ENCODE results near the gene ZBTB20. TPM values are rescaled to one million over a fixed set of nuclear protein-coding genes. Genes with fewer than 3 reads are reported as not detected.

ZBTB20 gene
- polyA plus RNA-seq, 1 donor from 2014 or later, result 4.8 TPM

DNA sequence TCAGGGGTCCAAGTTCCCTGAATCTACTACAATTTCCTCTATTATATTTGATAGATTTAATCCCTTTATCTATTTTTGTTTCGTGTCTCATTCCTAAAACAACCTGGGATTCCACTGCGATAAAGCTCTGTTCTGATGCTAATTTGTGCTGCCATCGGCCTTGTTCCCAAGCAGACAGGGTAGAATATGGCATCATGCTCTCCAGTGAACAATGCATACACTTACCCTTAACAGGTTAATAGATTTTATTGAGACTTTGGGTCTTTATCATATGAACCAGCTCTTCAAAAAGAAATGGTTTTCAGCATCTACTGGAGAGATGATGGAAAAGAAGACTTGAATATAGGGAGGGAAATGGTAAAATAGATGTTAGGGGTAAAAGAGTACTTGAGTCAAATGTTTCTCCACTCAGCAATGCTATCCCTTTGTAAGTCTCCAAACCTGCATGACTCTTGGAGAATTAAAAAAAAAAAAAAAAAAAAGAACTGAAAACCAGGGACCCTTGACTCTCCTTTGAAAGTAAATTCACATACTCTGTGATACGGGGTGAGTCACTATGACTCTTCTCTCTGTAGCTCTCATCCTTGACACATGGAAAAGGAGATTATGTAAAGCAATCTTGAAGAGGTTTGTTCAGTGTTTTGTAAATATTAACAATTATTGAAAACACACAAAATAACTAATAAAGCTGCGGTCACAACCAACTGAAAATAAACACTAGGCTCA is 268.8 kb downstream of the ZBTB20 start:
- Histone ChIP-seq H3K36me3 (ENCODE audit: insufficient read depth, low read length) (no peaks in the 10 kb centered on the region), H3K9me3 (ENCODE audit: low read length) (no peaks in the 10 kb centered on the region), H3K4me3 (ENCODE audit: low read length) (no peak overlapping the region), H3F3A (ENCODE audit: insufficient read depth, low read length, poor library complexity, severe bottlenecking) (no peaks in the 10 kb centered on the region), H3K79me2 (replicated peaks; ENCODE audit: insufficient read depth, low read length) (no peaks in the 10 kb centered on the region), H3K4me2 (ENCODE audit: low read length) (no peak overlapping the region), H3K27ac (ENCODE audit: low read length) (peak overlapping the region; percentile 61), H4K20me1 (ENCODE audit: insufficient read depth) (no peaks in the 10 kb centered on the region), H3K9me2 (ENCODE audit: insufficient read depth, low read length) (no peaks in the 10 kb centered on the region), H3K9ac (ENCODE audit: low read length) (peak overlapping the region; percentile 6), H2AFZ (ENCODE audit: low read depth, low read length) (peak overlapping the region; percentile 52), H3K27me3 (ENCODE audit: insufficient read depth, low read depth, low read length) (no peaks in the 10 kb centered on the region)
- TF ChIP-seq SMC3 (conservative IDR thresholded peaks at IDR 0.05; ENCODE audit: poor library complexity) (no peak), TAF1 (IDR thresholded peaks at IDR 0.05; ENCODE audit: low read depth) (no peak), EZH2 (IDR thresholded peaks at IDR 0.05; ENCODE audit: borderline replicate concordance, insufficient read depth, low read length, poor library complexity, severe bottlenecking) (no peak), POLR2AphosphoS5 (IDR thresholded peaks at IDR 0.05) (no peak), RAD21 (conservative IDR thresholded peaks at IDR 0.05) (no peak), MXI1 (conservative IDR thresholded peaks at IDR 0.05; ENCODE audit: poor library complexity, severe bottlenecking) (no peak), EP300 (conservative IDR thresholded peaks at IDR 0.05; ENCODE audit: poor library complexity, severe bottlenecking) (no peak)
- TF ChIP-seq, protein P1, sequence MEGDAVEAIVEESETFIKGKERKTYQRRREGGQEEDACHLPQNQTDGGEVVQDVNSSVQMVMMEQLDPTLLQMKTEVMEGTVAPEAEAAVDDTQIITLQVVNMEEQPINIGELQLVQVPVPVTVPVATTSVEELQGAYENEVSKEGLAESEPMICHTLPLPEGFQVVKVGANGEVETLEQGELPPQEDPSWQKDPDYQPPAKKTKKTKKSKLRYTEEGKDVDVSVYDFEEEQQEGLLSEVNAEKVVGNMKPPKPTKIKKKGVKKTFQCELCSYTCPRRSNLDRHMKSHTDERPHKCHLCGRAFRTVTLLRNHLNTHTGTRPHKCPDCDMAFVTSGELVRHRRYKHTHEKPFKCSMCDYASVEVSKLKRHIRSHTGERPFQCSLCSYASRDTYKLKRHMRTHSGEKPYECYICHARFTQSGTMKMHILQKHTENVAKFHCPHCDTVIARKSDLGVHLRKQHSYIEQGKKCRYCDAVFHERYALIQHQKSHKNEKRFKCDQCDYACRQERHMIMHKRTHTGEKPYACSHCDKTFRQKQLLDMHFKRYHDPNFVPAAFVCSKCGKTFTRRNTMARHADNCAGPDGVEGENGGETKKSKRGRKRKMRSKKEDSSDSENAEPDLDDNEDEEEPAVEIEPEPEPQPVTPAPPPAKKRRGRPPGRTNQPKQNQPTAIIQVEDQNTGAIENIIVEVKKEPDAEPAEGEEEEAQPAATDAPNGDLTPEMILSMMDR (IDR thresholded peaks at IDR 0.05; ENCODE audit: poor library complexity, severe bottlenecking), result no peak
- TF ChIP-seq, protein P2, sequence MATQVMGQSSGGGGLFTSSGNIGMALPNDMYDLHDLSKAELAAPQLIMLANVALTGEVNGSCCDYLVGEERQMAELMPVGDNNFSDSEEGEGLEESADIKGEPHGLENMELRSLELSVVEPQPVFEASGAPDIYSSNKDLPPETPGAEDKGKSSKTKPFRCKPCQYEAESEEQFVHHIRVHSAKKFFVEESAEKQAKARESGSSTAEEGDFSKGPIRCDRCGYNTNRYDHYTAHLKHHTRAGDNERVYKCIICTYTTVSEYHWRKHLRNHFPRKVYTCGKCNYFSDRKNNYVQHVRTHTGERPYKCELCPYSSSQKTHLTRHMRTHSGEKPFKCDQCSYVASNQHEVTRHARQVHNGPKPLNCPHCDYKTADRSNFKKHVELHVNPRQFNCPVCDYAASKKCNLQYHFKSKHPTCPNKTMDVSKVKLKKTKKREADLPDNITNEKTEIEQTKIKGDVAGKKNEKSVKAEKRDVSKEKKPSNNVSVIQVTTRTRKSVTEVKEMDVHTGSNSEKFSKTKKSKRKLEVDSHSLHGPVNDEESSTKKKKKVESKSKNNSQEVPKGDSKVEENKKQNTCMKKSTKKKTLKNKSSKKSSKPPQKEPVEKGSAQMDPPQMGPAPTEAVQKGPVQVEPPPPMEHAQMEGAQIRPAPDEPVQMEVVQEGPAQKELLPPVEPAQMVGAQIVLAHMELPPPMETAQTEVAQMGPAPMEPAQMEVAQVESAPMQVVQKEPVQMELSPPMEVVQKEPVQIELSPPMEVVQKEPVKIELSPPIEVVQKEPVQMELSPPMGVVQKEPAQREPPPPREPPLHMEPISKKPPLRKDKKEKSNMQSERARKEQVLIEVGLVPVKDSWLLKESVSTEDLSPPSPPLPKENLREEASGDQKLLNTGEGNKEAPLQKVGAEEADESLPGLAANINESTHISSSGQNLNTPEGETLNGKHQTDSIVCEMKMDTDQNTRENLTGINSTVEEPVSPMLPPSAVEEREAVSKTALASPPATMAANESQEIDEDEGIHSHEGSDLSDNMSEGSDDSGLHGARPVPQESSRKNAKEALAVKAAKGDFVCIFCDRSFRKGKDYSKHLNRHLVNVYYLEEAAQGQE (IDR thresholded peaks at IDR 0.05; ENCODE audit: borderline replicate concordance), result no peak

DNA sequence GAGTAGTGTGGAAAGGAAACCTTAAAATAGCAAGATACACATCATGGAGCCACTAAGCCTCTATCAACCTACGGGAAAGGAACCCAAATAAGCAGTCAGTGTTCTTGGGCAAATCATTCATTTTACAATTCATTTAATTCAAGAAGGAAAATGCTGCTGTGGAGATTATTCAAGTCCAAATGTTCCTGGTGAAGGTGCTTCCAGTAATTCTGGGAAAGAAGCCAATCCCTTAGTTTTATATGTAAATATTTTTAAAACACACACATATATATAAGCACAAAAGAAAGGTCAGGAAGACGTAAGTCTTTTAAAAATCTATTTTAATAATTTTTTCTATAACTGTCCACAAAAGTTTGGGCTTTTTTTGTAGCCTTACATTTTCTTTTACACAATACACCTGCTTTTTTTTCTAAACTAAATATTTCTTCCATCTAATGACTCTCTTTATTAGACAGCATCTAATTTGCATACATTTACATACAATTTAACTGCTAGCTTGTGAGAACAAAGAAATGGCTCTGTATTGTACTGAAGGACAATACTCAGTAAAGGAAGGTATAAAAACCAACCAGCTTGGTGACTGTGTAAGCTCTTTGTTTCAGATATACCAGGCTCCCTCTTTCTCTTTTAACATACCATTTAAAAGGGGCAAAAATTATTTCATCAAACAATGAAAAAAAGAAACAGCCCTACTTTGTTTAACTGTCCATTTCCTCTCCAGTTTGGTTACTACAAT is 269.5 kb downstream of the ZBTB20 start:
- Histone ChIP-seq H3K9ac (ENCODE audit: low read length) (peak overlapping the region; percentile 6), H3K36me3 (ENCODE audit: insufficient read depth, low read length) (no peaks in the 10 kb centered on the region), H3K9me3 (ENCODE audit: low read length) (no peaks in the 10 kb centered on the region), H3F3A (ENCODE audit: insufficient read depth, low read length, poor library complexity, severe bottlenecking) (no peaks in the 10 kb centered on the region), H3K4me3 (ENCODE audit: low read length) (no peak overlapping the region), H3K27ac (ENCODE audit: low read length) (peak overlapping the region; percentile 61), H3K79me2 (replicated peaks; ENCODE audit: insufficient read depth, low read length) (no peaks in the 10 kb centered on the region), H3K27me3 (ENCODE audit: insufficient read depth, low read depth, low read length) (no peaks in the 10 kb centered on the region), H3K4me2 (ENCODE audit: low read length) (no peak overlapping the region), H4K20me1 (ENCODE audit: insufficient read depth) (no peaks in the 10 kb centered on the region), H2AFZ (ENCODE audit: low read depth, low read length) (peak overlapping the region; percentile 52), H3K9me2 (ENCODE audit: insufficient read depth, low read length) (no peaks in the 10 kb centered on the region)
- no peak for TF ChIP-seq TAF1 (IDR thresholded peaks at IDR 0.05; ENCODE audit: low read depth)
- TF ChIP-seq, protein P1 (IDR thresholded peaks at IDR 0.05; ENCODE audit: poor library complexity, severe bottlenecking), result no peak
- no peak for TF ChIP-seq POLR2AphosphoS5 (IDR thresholded peaks at IDR 0.05)
- no peak for TF ChIP-seq EP300 (conservative IDR thresholded peaks at IDR 0.05; ENCODE audit: poor library complexity, severe bottlenecking)
- TF ChIP-seq SMC3 (conservative IDR thresholded peaks at IDR 0.05; ENCODE audit: poor library complexity), result no peak
- no peak for TF ChIP-seq RAD21 (conservative IDR thresholded peaks at IDR 0.05)
- TF ChIP-seq MXI1 (conservative IDR thresholded peaks at IDR 0.05; ENCODE audit: poor library complexity, severe bottlenecking), result no peak
- TF ChIP-seq, protein P2 (IDR thresholded peaks at IDR 0.05; ENCODE audit: borderline replicate concordance), result no peak
- no peak for TF ChIP-seq EZH2 (IDR thresholded peaks at IDR 0.05; ENCODE audit: borderline replicate concordance, insufficient read depth, low read length, poor library complexity, severe bottlenecking)

Data from neural cell (in vitro differentiated cells).